Measurements from ENCODE around the gene RNF146. TPM values are rescaled to one million over a fixed set of nuclear protein-coding genes. Genes with fewer than 3 reads are reported as not detected.

The RNF146 gene
- total RNA-seq, 1 experiment from 2014 or later: 21.7 TPM

DNA sequence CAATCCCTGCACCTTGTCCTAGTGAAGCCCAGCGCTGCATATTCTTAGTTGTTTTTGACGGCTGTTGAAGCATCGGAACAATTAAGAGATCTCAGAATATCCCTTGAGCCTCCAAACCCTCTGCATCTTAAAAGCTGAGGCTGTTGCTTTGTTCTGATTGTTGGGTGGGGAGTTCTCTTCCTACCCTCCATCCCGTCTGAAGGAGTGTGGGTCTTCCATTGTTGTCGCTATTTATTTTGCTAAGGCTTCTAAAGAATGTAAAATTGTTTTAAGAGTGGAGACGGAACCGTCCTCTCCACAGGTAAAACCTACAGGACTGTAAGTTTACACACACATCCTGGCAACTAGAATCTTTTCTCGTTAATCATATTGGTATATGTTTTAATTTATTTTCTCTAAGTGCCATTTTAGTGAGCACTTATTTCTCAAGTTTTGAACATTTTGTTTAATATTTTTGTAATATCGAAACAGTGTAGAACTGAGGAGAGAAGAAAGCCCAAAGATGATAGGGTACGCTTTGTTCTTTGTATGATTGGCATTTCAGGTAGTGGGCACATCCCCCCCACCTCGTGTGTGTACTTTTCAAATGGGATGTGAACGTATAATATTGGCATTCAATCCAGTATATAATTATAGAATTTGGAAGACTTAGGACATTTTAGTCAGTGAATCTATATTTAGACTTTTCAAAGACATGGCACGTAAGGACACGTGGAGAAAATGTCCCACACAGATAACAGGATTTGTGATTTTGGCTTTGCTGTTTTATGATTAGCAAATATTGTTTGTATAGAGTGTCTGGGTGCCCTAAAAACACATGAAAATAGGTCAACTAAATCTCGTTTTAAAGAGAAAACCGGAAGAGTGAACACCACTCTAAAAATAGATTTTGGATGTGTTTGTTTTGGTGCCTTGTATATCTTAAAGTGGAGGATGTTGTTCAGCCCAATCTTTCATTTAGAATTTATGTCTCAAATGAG lies 1.3 kb downstream of the RNF146 start:
- POLR2A ChIA-PET (ENCODE audit: low non-redundant PET): no interaction called here
- peak overlapping the region; percentile 95 for H3K27ac ChIP-seq (ENCODE audit: low read depth, low read length, poor library complexity, severe bottlenecking)
- no peaks in the 10 kb centered on the region for H3K9me3 ChIP-seq (ENCODE audit: low read depth, low read length, poor library complexity, severe bottlenecking)
- H3K4me1 ChIP-seq (ENCODE audit: insufficient read depth, low read length, poor library complexity, severe bottlenecking): peaks cover 12% of the 10 kb centered on the region
- no peaks in the 10 kb centered on the region for H3K27me3 ChIP-seq (replicated peaks; ENCODE audit: insufficient read depth, low read depth, low read length, poor library complexity)
- CTCF ChIA-PET: no interaction called here
- DNase-seq (ENCODE audit: low spot score): no peak
- TF ChIP-seq EZH2 (IDR thresholded peaks at IDR 0.05; ENCODE audit: borderline replicate concordance, low read depth, low read length, poor library complexity, severe bottlenecking): no peak
- TF ChIP-seq, protein P1, sequence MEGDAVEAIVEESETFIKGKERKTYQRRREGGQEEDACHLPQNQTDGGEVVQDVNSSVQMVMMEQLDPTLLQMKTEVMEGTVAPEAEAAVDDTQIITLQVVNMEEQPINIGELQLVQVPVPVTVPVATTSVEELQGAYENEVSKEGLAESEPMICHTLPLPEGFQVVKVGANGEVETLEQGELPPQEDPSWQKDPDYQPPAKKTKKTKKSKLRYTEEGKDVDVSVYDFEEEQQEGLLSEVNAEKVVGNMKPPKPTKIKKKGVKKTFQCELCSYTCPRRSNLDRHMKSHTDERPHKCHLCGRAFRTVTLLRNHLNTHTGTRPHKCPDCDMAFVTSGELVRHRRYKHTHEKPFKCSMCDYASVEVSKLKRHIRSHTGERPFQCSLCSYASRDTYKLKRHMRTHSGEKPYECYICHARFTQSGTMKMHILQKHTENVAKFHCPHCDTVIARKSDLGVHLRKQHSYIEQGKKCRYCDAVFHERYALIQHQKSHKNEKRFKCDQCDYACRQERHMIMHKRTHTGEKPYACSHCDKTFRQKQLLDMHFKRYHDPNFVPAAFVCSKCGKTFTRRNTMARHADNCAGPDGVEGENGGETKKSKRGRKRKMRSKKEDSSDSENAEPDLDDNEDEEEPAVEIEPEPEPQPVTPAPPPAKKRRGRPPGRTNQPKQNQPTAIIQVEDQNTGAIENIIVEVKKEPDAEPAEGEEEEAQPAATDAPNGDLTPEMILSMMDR (conservative IDR thresholded peaks at IDR 0.05; ENCODE audit: low read depth, low read length): no peak
- BruUV-seq (replicated peaks): TSS peak; percentile 41
- H3K4me3 ChIP-seq (ENCODE audit: low read depth, low read length, poor library complexity, severe bottlenecking): peak overlapping the region; percentile 98
- intact Hi-C loops (cut with micrococcal nuclease; ENCODE audit: unreplicated experiment): no loop called here
- H3K36me3 ChIP-seq (ENCODE audit: insufficient read depth, low read length, poor library complexity, severe bottlenecking): no peaks in the 10 kb centered on the region

DNA sequence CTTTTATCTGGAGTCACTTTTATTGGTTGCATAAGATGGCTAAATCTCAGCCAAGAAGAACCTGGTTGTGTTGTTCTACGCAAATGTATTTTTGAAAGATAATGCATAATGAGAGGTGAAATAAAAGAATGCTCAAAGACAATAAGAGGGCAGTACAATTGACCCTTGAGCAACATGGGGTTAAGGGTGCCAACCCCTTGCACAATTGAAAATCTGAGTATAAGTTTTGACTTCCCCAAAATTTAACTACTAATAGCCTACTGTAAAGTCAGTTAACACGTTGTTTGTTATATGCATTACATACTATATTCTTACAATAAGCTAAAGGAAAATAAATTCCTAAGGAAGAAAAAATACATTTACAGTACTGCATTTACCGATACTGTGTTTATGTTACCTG lies 5.9 kb downstream of the RNF146 start:
- TF ChIP-seq EZH2 (IDR thresholded peaks at IDR 0.05; ENCODE audit: borderline replicate concordance, low read depth, low read length, poor library complexity, severe bottlenecking): no peak
- TF ChIP-seq, protein P1 (conservative IDR thresholded peaks at IDR 0.05; ENCODE audit: low read depth, low read length): no peak
- BruUV-seq (replicated peaks): no TSS peak
- Histone ChIP-seq H3K27ac (ENCODE audit: low read depth, low read length, poor library complexity, severe bottlenecking) (no peak overlapping the region), H3K27me3 (replicated peaks; ENCODE audit: insufficient read depth, low read depth, low read length, poor library complexity) (no peaks in the 10 kb centered on the region), H3K4me3 (ENCODE audit: low read depth, low read length, poor library complexity, severe bottlenecking) (no peak overlapping the region), H3K36me3 (ENCODE audit: insufficient read depth, low read length, poor library complexity, severe bottlenecking) (no peaks in the 10 kb centered on the region), H3K9me3 (ENCODE audit: low read depth, low read length, poor library complexity, severe bottlenecking) (no peaks in the 10 kb centered on the region), H3K4me1 (ENCODE audit: insufficient read depth, low read length, poor library complexity, severe bottlenecking) (peaks cover 12% of the 10 kb centered on the region)
- CTCF ChIA-PET: no interaction called here
- no peak for DNase-seq (ENCODE audit: low spot score)
- POLR2A ChIA-PET (ENCODE audit: low non-redundant PET): no interaction called here
- intact Hi-C loops (cut with micrococcal nuclease; ENCODE audit: unreplicated experiment): no loop called here

DNA sequence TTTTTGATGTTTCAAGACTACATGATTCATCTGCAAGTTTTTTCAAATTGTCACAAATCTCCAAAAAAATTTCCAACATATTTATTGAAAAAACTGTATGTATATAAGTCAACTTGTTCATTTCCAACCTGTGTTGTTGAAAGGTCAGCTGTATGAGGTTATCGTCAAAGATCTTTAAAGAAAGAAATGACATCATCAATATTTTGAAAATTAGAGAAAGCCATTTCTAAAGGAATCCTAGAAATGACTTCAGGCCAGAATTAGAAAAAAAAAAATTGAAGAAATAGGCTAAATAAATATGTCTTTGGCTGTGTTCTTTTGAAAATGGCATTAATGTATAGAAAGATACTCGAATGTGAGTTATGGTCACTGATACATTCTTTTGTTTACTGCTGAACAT lies 6.8 kb downstream of the RNF146 start:
- no peak for TF ChIP-seq EZH2 (IDR thresholded peaks at IDR 0.05; ENCODE audit: borderline replicate concordance, low read depth, low read length, poor library complexity, severe bottlenecking)
- intact Hi-C loops (cut with micrococcal nuclease; ENCODE audit: unreplicated experiment): no loop called here
- ChIA-PET POLR2A (ENCODE audit: low non-redundant PET) (no interaction called here), CTCF (no interaction called here)
- H3K27ac ChIP-seq (ENCODE audit: low read depth, low read length, poor library complexity, severe bottlenecking): no peak overlapping the region
- H3K27me3 ChIP-seq (replicated peaks; ENCODE audit: insufficient read depth, low read depth, low read length, poor library complexity): no peaks in the 10 kb centered on the region
- peaks cover 9% of the 10 kb centered on the region for H3K4me1 ChIP-seq (ENCODE audit: insufficient read depth, low read length, poor library complexity, severe bottlenecking)
- BruUV-seq (replicated peaks): no TSS peak
- H3K4me3 ChIP-seq (ENCODE audit: low read depth, low read length, poor library complexity, severe bottlenecking): no peak overlapping the region
- no peaks in the 10 kb centered on the region for H3K36me3 ChIP-seq (ENCODE audit: insufficient read depth, low read length, poor library complexity, severe bottlenecking)
- DNase-seq (ENCODE audit: low spot score): no peak
- no peaks in the 10 kb centered on the region for H3K9me3 ChIP-seq (ENCODE audit: low read depth, low read length, poor library complexity, severe bottlenecking)

All from A673 (cell line).